PC-9 (cell line): Measurements from ENCODE around the gene CPTP. TPM values are rescaled to one million over a fixed set of nuclear protein-coding genes. Genes with fewer than 3 reads are reported as not detected.
A peak's percentile ranks its signal among the peaks of the same experiment; 100 is the strongest.

Source experiments
- BruUV-seq: library from RNA; stranded (reverse); fragments of 400-500 nt; replicated peaks from 2 replicates; lab custom pipeline; 2021; lab: Mats Ljungman, UMichigan
- CTCF ChIA-PET: fragments of 300-600 bp; sonication (Branson Sonifier 250); formaldehyde crosslinking; loops from one replicate; lab custom pipeline; 2022; ENCODE audit warnings: antibody characterized with exemption; lab: Charles Lee
- POLR2A ChIA-PET: fragments of 300-600 bp; sonication (Branson Sonifier 250); formaldehyde crosslinking; loops from one replicate; lab custom pipeline; 2022; ENCODE audit warnings: antibody characterized with exemption; ENCODE audit not compliant: unreplicated experiment; lab: Charles Lee
- DNase-seq, 2 experiments: peaks; one replicate each; pipeline versions ENCODE4 v3.0.0 to v3.0.0-alpha.2; 2015 to 2022; ENCODE audit warnings: mixed read lengths in 1 of 2
- H2AFZ ChIP-seq: fragments of 200-600 bp; sonication (generic); 2 replicates; pipeline ENCODE4 v1.8.1; 2017; ENCODE audit warnings: antibody characterized with exemption
- H3F3A ChIP-seq: fragments of 200-600 bp; sonication (generic); 2 replicates; pipeline ENCODE4 v1.8.1; 2017; ENCODE audit warnings: antibody characterized with exemption, mild to moderate bottlenecking, low read depth; ENCODE audit not compliant: insufficient read depth
- H3K27ac ChIP-seq: fragments of 200-600 bp; sonication (generic); 2 replicates; pipeline ENCODE4 v1.6.1; 2016; ENCODE audit warnings: mixed run types
- H3K27me3 ChIP-seq: fragments of 200-600 bp; sonication (generic); 2 replicates; pipeline ENCODE4 v1.6.1; 2016; ENCODE audit warnings: low read depth, mixed run types; ENCODE audit not compliant: insufficient read depth
- H3K36me3 ChIP-seq: fragments of 200-600 bp; sonication (generic); 2 replicates; pipeline ENCODE4 v1.6.1; 2016; ENCODE audit warnings: low read depth, mixed run types
- H3K4me1 ChIP-seq: fragments of 200-600 bp; sonication (generic); replicated peaks from 2 replicates; pipeline ENCODE4 v1.6.1; 2016; ENCODE audit warnings: mixed run types; ENCODE audit not compliant: insufficient read depth
- H3K4me2 ChIP-seq: fragments of 200-600 bp; sonication (generic); 2 replicates; pipeline ENCODE4 v1.6.1; 2017; ENCODE audit warnings: mixed run types
- H3K4me3 ChIP-seq: fragments of 200-600 bp; sonication (generic); 2 replicates; pipeline ENCODE4 v1.6.1; 2016; ENCODE audit warnings: mixed run types
- H3K79me2 ChIP-seq: fragments of 200-600 bp; sonication (generic); 2 replicates; pipeline ENCODE4 v1.6.1; 2017; ENCODE audit warnings: low read depth, mixed run types
- H3K9me2 ChIP-seq: fragments of 200-600 bp; sonication (generic); 2 replicates; pipeline ENCODE4 v1.8.1; 2017; ENCODE audit warnings: mild to moderate bottlenecking; ENCODE audit not compliant: insufficient read depth
- H3K9me3 ChIP-seq: fragments of 200-600 bp; sonication (generic); 2 replicates; pipeline ENCODE4 v1.8.1; 2016; ENCODE audit warnings: low read depth; ENCODE audit not compliant: insufficient read depth
- H4K20me1 ChIP-seq: fragments of 200-600 bp; sonication (generic); 2 replicates; pipeline ENCODE4 v1.8.1; 2017; ENCODE audit not compliant: insufficient read depth
- EZH2 ChIP-seq: fragments of 200-600 bp; sonication (generic); IDR thresholded peaks from 2 replicates; pipeline ENCODE4 v1.8.0; 2017; ENCODE audit warnings: antibody characterized with exemption, low read depth
- intact Hi-C: fragments of 100-400 bp; cut with micrococcal nuclease; formaldehyde crosslinking; loops from one replicate; pipeline ENCODE4 v1.10.0; 2022; ENCODE audit not compliant: unreplicated experiment
- total RNA-seq: library from RNA; stranded (reverse); gene quantifications from 2 replicates; pipeline ENCODE4 v1.2.3, GENCODE V29; 2021
- TF ChIP-seq, protein P1 (sequence below): fragments of 200-600 bp; sonication (generic); conservative IDR thresholded peaks from 2 replicates; pipeline ENCODE4 v1.6.1; 2017; ENCODE audit warnings: mixed run types, antibody characterized with exemption, mild to moderate bottlenecking, moderate library complexity

CPTP gene
- total RNA-seq, 1 experiment from 2014 or later: 33.7 TPM

DNA sequence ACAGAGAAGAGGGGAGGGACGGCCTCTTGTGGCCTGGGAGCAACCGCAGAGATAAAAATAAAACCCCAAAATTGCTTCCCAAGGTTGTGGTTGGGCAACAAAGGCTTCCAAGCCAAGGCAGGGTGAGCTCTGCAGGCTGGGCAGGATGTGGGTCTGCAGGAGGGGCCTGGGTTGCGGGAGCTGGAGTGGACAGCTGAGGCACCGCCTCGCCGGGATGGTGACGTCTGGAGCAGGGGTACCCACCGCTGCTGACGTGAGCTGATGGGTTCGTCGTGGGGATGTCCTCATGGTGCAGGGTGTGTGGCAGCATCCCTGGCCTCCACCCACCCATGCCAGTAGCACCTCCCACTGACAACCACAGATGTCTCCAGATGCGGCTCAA lies 46.8 kb downstream of the CPTP start:
- Histone ChIP-seq H3K79me2 (peaks cover 25% of the 10 kb centered on the region), H2AFZ (no peak overlapping the region), H3K9me2 (no peaks in the 10 kb centered on the region), H3K36me3 (no peaks in the 10 kb centered on the region; the same call in 1 of the 2 replicates), H3K27ac (no peak overlapping the region), H4K20me1 (no peaks in the 10 kb centered on the region), H3K4me2 (no peak overlapping the region), H3K4me3 (no peak overlapping the region), H3K27me3 (no peaks in the 10 kb centered on the region), H3K9me3 (no peaks in the 10 kb centered on the region), H3F3A (peaks cover 13% of the 10 kb centered on the region; the same call in 1 of the 2 replicates), H3K4me1 (peaks cover 16% of the 10 kb centered on the region)
- intact Hi-C loops: loop anchor here (10.0 kb wide), 1 partner anchor 133 kb away; no protein-coding TSS in a partner anchor
- DNase-seq: no peak
- CTCF ChIA-PET: interaction anchor here (0.6 kb wide), 1 partner anchor 134 kb away, joined by 7 read pairs; no protein-coding TSS in a partner anchor
- POLR2A ChIA-PET: interaction anchor here (0.6 kb wide), 1 partner anchor 173 kb away, joined by 3 read pairs; no protein-coding TSS in a partner anchor
- BruUV-seq: no TSS peak
- TF ChIP-seq, protein P1, sequence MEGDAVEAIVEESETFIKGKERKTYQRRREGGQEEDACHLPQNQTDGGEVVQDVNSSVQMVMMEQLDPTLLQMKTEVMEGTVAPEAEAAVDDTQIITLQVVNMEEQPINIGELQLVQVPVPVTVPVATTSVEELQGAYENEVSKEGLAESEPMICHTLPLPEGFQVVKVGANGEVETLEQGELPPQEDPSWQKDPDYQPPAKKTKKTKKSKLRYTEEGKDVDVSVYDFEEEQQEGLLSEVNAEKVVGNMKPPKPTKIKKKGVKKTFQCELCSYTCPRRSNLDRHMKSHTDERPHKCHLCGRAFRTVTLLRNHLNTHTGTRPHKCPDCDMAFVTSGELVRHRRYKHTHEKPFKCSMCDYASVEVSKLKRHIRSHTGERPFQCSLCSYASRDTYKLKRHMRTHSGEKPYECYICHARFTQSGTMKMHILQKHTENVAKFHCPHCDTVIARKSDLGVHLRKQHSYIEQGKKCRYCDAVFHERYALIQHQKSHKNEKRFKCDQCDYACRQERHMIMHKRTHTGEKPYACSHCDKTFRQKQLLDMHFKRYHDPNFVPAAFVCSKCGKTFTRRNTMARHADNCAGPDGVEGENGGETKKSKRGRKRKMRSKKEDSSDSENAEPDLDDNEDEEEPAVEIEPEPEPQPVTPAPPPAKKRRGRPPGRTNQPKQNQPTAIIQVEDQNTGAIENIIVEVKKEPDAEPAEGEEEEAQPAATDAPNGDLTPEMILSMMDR: no peak
- no peak for TF ChIP-seq EZH2

DNA sequence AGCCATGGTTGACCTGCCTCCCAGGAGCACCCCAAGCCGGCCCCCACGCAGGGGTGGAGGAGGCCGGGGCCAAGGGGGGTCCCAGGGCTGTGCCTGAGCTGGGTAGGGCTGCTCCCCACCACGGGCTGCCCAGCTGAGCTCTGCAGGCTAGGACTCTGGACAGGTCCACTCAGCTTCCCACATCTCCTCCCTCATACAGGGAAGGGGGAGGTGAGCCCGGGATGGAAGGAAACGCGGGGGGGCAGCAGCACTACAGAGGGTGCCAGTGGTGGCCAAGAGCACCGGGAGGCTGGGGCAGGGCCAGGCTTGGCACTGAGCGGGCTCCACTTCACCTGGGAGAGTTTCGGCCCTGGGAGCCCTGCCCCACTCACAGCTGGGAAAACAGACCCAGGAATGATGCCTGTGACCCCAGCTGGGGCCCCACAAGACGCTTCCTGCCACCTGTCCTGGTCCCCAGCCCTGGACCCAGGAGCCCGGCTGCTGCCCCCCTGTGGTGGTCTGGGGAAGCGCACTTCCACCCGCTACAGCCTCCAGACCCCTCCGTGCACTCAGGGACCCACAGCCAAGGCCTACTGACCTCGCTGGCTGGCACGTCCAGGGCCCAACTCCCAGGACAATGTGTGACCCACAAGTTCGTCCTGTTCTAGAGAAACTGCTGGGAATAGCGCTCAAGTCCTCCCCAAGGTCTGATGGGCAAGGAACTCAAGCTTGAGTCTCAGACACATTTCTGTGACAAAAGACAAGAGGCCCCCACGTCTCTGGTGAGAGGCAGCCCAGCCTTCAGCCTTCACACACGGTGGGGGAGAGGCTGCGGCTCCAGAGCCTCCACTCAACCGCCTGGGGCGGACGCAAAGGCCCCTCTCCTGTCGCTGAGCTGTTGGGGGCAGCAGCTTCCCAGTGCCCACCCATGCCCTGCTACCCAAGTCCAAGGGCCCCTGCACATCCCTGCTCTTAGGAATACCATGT lies 47.4 kb downstream of the CPTP start:
- TF ChIP-seq EZH2: no peak
- TF ChIP-seq, protein P1: peak; percentile 93
- no peak overlapping the region for H3K27ac ChIP-seq

DNA sequence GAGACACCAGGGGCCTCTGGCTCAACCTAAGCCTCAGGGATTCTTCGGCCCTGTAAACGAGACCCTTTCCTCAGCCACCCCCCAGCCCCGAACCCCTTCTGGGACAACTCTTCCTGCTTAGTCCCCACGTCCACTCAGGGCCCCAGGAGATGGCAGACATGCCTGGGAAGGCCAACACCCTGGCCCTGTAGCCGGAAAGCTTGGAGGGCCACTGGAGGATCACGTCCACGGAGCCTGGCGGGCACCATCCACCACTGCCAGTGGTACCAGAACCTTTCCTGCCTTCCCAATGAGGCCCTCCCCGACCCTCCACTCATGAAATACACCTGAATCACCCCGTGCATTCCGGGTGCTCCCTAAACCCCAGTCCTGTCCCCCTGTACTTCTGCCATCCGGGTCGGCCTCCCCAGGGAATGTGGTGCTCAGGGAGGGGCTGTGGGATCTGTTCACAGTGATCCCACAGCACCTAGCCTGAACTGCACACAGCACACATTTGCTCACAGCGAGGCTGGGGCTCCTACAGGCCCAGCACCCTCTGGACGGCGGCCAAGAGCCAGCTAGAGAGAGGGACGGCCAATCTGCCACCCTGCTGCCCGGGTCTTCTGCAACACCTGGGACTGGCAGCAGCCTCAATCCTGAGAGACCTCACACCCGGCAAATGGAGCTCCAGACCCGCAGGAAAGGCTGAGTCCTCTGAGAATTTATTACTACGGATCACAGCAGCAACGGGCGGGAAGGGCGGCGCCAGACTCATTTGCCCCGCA lies 48.6 kb downstream of the CPTP start:
- intact Hi-C loops: loop anchor here (2.0 to 10.0 kb wide), 2 partner anchors 28 to 132 kb away; no protein-coding TSS in a partner anchor
- DNase-seq: no peak
- Histone ChIP-seq H3K9me2 (no peaks in the 10 kb centered on the region), H3K36me3 (no peaks in the 10 kb centered on the region; the same call in 1 of the 2 replicates), H4K20me1 (no peaks in the 10 kb centered on the region), H3F3A (peaks cover 32% of the 10 kb centered on the region; the same call in 1 of the 2 replicates), H3K4me2 (peak overlapping the region; percentile 91), H3K27ac (no peak overlapping the region), H3K4me1 (peaks cover 16% of the 10 kb centered on the region), H2AFZ (no peak overlapping the region), H3K9me3 (no peaks in the 10 kb centered on the region), H3K27me3 (no peaks in the 10 kb centered on the region), H3K79me2 (peaks cover 25% of the 10 kb centered on the region), H3K4me3 (peak overlapping the region; percentile 81)
- no peak for TF ChIP-seq EZH2
- TF ChIP-seq, protein P1: no peak
- ChIA-PET CTCF (no interaction called here), POLR2A (no interaction called here)
- BruUV-seq: no TSS peak

More for the DNA sequence above, 47.4 kb downstream of the CPTP start:
- peak in 1 of 2 experiments; percentile 77 for DNase-seq
- ChIA-PET POLR2A (interaction anchor here (0.6 kb wide), 3 partner anchors 90 to 134 kb away, joined by 3 to 7 read pairs (median 5); no protein-coding TSS in a partner anchor), CTCF (no interaction called here)
- Histone ChIP-seq H2AFZ (no peak overlapping the region), H3K4me3 (no peak overlapping the region), H3K27me3 (no peaks in the 10 kb centered on the region), H4K20me1 (no peaks in the 10 kb centered on the region), H3K4me2 (no peak overlapping the region), H3F3A (peaks cover 20% of the 10 kb centered on the region; the same call in 1 of the 2 replicates), H3K79me2 (peaks cover 25% of the 10 kb centered on the region), H3K9me3 (no peaks in the 10 kb centered on the region), H3K9me2 (no peaks in the 10 kb centered on the region), H3K36me3 (no peaks in the 10 kb centered on the region; the same call in 1 of the 2 replicates), H3K4me1 (peaks cover 16% of the 10 kb centered on the region)
- intact Hi-C loops: loop anchor here (2.0 to 10.0 kb wide), 2 partner anchors 27 to 133 kb away; no protein-coding TSS in a partner anchor
- BruUV-seq: no TSS peak
